Left lung (tissue), 10 donors: ENCODE data around the gene PHOX2A. TPM values are rescaled to one million over a fixed set of nuclear protein-coding genes. Genes with fewer than 3 reads are reported as not detected.

Experiments used
- ATAC-seq: fragments of 200-7000 bp; cut with Tn5 transposase; one replicate; pipeline ENCODE4 v1.9.1; 2020; ENCODE audit warnings: moderate library complexity
- DNase-seq, 4 donors: peaks; one replicate each; pipeline ENCODE4 v3.0.0-alpha.2; 2013 to 2020
- H3K27ac ChIP-seq, 2 donors: fragments of 200-600 bp; sonication (generic) in 1 of 2; one replicate each; pipeline versions ENCODE4 v1.5.0 to v1.8.0; 2020 to 2021
- H3K27me3 ChIP-seq, 2 donors: fragments of 200-600 bp; sonication (generic) in 1 of 2; one replicate each; pipeline versions ENCODE4 v1.5.0 to v1.8.0; 2020 to 2021
- H3K36me3 ChIP-seq, 2 donors: fragments of 200-600 bp; sonication (generic) in 1 of 2; one replicate each; pipeline versions ENCODE4 v1.5.0 to v1.8.0; 2020 to 2021
- H3K4me1 ChIP-seq, 2 donors: fragments of 200-600 bp; one replicate each; pipeline ENCODE4 v1.8.0; 2021
- H3K4me3 ChIP-seq, 2 donors: fragments of 200-600 bp; sonication (generic) in 1 of 2; one replicate each; pipeline versions ENCODE4 v1.5.0 to v1.8.0; 2020 to 2021; ENCODE audit warnings: mild to moderate bottlenecking in 1 of 2
- H3K9me3 ChIP-seq, 2 donors: fragments of 200-600 bp; sonication (generic) in 1 of 2; one replicate each; pipeline versions ENCODE4 v1.5.0 to v1.8.0; 2020 to 2021
- CTCF ChIP-seq, 2 donors: fragments of 200-600 bp; sonication (generic) in 1 of 2; IDR thresholded peaks; one replicate each; pipeline versions ENCODE4 v1.5.0 to v1.8.0; 2021; ENCODE audit warnings: antibody characterized with exemption in 2 of 2
- intact Hi-C, 2 donors: fragments of 100-400 bp; cut with DNase I; formaldehyde crosslinking; loops; one replicate each; pipeline versions ENCODE4 v1.11.2 to v1.14.2; 2022
- polyA plus RNA-seq, 6 donors: library from polyadenylated mRNA; unstranded; fragments of 120-200 nt; gene quantifications; one replicate each; pipeline ENCODE4 v1.2.1, GENCODE V29; 2013; ENCODE audit not compliant: insufficient read length in 6 of 6
- total RNA-seq, 2 donors: library from RNA; stranded (reverse); fragmentation: NEBNext Ultra II Directional; extraction: Animal tissue kit (Norgen Biotek cat#: 25700); gene quantifications; one replicate each; pipeline ENCODE4 v1.2.1, GENCODE V29; 2021
- donor health status: DM: no; HTN: yes; CAD: no.
- donor health status: DM: no; HTN: no; CAD: no.

Gene PHOX2A
- total and polyA plus RNA-seq, 8 donors = not detected

GRCh38 chr11:72244361-72245262, 636 bp upstream of the PHOX2A start:
- peaks cover 75 to 93% of the 10 kb centered on the region in 2 donors for H3K27me3 ChIP-seq
- intact Hi-C loops = no loop called here
- no peak for DNase-seq
- H3K36me3 ChIP-seq = no peaks in the 10 kb centered on the region
- no peaks in the 10 kb centered on the region for H3K9me3 ChIP-seq
- H3K27ac ChIP-seq = no peak overlapping the region
- TF ChIP-seq CTCF (IDR thresholded peaks at IDR 0.05) = no peak
- ATAC-seq = no peak
- peaks cover 7 to 26% of the 10 kb centered on the region in 2 donors for H3K4me1 ChIP-seq
- no peak overlapping the region for H3K4me3 ChIP-seq

- Histone ChIP-seq H3K36me3 (peaks cover 0 to 5% of the 10 kb centered on the region in 2 donors), H3K4me3 (no peak overlapping the region), H3K27ac (no peak overlapping the region), H3K4me1 (peaks cover 12 to 38% of the 10 kb centered on the region in 2 donors), H3K9me3 (no peaks in the 10 kb centered on the region), H3K27me3 (peaks cover 75 to 97% of the 10 kb centered on the region in 2 donors)
- intact Hi-C loops = no loop called here
- DNase-seq (no peak), ATAC-seq (no peak)
- TF ChIP-seq CTCF (IDR thresholded peaks at IDR 0.05) = no peak
Observed at GRCh38 chr11:72243173-72244059, 560 bp downstream of the PHOX2A start.

- H3K4me1 ChIP-seq = peaks cover 17 to 42% of the 10 kb centered on the region in 2 donors
- intact Hi-C loops = no loop called here
- no peak for ATAC-seq
Observed at GRCh38 chr11:72242141-72242540, 1.8 kb downstream of the PHOX2A start.

GRCh38 chr11:72241291-72241781, 2.6 kb downstream of the PHOX2A start:
- H3K4me3 ChIP-seq = no peak overlapping the region
- no peaks in the 10 kb centered on the region for H3K9me3 ChIP-seq
- H3K27me3 ChIP-seq = peaks cover 62 to 77% of the 10 kb centered on the region in 2 donors
- no peak for TF ChIP-seq CTCF (IDR thresholded peaks at IDR 0.05)
- intact Hi-C loops = no loop called here
- peaks cover 0 to 26% of the 10 kb centered on the region in 2 donors for H3K36me3 ChIP-seq
- H3K27ac ChIP-seq = no peak overlapping the region
- DNase-seq (no peak), ATAC-seq (no peak)
- peaks cover 17 to 42% of the 10 kb centered on the region in 2 donors for H3K4me1 ChIP-seq

More at GRCh38 chr11:72242141-72242540, 1.8 kb downstream of the PHOX2A start:
- no peak for DNase-seq
- no peak overlapping the region for H3K27ac ChIP-seq
- TF ChIP-seq CTCF (IDR thresholded peaks at IDR 0.05) = no peak
- no peaks in the 10 kb centered on the region for H3K9me3 ChIP-seq
- H3K27me3 ChIP-seq = peaks cover 70 to 85% of the 10 kb centered on the region in 2 donors
- H3K36me3 ChIP-seq = peaks cover 0 to 18% of the 10 kb centered on the region in 2 donors
- no peak overlapping the region for H3K4me3 ChIP-seq
